GM12878 (cell line): ENCODE results near the gene EPHA10.

Experiments
- ATF2 ChIP-seq: IDR thresholded peaks from 2 replicates; pipeline ENCODE4 v1.6.1; 2012; ENCODE audit warnings: low read length, inconsistent platforms
- BHLHE40 ChIP-seq, 2 experiments: fragments of 450-650 bp in 1 of 2; IDR thresholded peaks; 2 replicates each; pipeline ENCODE4 v1.6.1; 2011 to 2017; ENCODE audit warnings: low read depth in 2 of 2, borderline replicate concordance in 1 of 2, improper control_type of control experiment in 1 of 2, low read length in 1 of 2, mild to moderate bottlenecking in 1 of 2
- CBFB ChIP-seq: IDR thresholded peaks from 2 replicates; pipeline ENCODE4 v1.6.1; 2016; ENCODE audit warnings: antibody characterized with exemption, low read depth
- CTCF ChIP-seq, 3 experiments: IDR thresholded peaks in 2 of 3; conservative IDR thresholded peaks in 1 of 3; 2 replicates each; pipeline ENCODE4 v1.5.1; 2011; ENCODE audit warnings: low read depth in 3 of 3, low read length in 3 of 3, mild to moderate bottlenecking in 3 of 3, control low read depth in 2 of 3, moderate library complexity in 2 of 3, inconsistent platforms in 1 of 3, mixed read lengths in 1 of 3; ENCODE audit not compliant: control insufficient read depth in 2 of 3, insufficient read depth in 1 of 3; ENCODE audit errors: extremely low read depth in 1 of 3
- EP300 ChIP-seq, 2 experiments: fragments of 150-350 bp in 1 of 2; IDR thresholded peaks; 2 replicates each; pipeline ENCODE4 v1.6.1; 2011 to 2012; ENCODE audit warnings: low read depth in 2 of 2, low read length in 2 of 2, borderline replicate concordance in 1 of 2, improper control_type of control experiment in 1 of 2, inconsistent platforms in 1 of 2; ENCODE audit not compliant: control insufficient read depth in 1 of 2
- HCFC1 ChIP-seq: fragments of 150-350 bp; IDR thresholded peaks from 2 replicates; pipeline ENCODE4 v1.6.1; 2014; ENCODE audit warnings: low read length
- KDM1A ChIP-seq: fragments of 200-600 bp; sonication (generic); IDR thresholded peaks from 2 replicates; pipeline ENCODE4 v1.6.1; 2016; ENCODE audit warnings: borderline replicate concordance
- POLR2A ChIP-seq: IDR thresholded peaks from 2 replicates; pipeline ENCODE4 v1.6.1; 2011; ENCODE audit warnings: low read depth, mild to moderate bottlenecking, low read length
- SP1 ChIP-seq: IDR thresholded peaks from one replicate; pipeline ENCODE4 v1.6.1; 2011; ENCODE audit warnings: low read depth, low read length
- TAF1 ChIP-seq: IDR thresholded peaks from 2 replicates; pipeline ENCODE4 v1.6.1; 2011; ENCODE audit warnings: mild to moderate bottlenecking, low read depth, low read length, borderline replicate concordance
- TCF7 ChIP-seq: IDR thresholded peaks from 2 replicates; pipeline ENCODE4 v1.6.1; 2014; ENCODE audit warnings: antibody characterized with exemption, borderline replicate concordance
- ZNF24 ChIP-seq: fragments of 450-650 bp; IDR thresholded peaks from 2 replicates; pipeline ENCODE4 v1.6.1; 2017; ENCODE audit warnings: antibody characterized with exemption, mild to moderate bottlenecking

GRCh38 chr1:37728416-37728815, 36.5 kb downstream of the EPHA10 start:
- TF ChIP-seq BHLHE40 (IDR thresholded peaks at IDR 0.05; ENCODE audit: borderline replicate concordance in 1 of 2, low read depth in 2 of 2, low read length in 1 of 2) (no peak), ATF2 (no peak), POLR2A (no peak), EP300 (IDR thresholded peaks at IDR 0.05; ENCODE audit: borderline replicate concordance in 1 of 2, control insufficient read depth in 1 of 2, low read depth in 2 of 2, low read length in 2 of 2) (no peak), CTCF (IDR thresholded peaks at IDR 0.05 in 2 of 3, conservative IDR thresholded peaks at IDR 0.05 in 1 of 3; ENCODE audit: control insufficient read depth in 2 of 3, extremely low read depth in 1 of 3, insufficient read depth in 1 of 3, low read depth in 3 of 3, low read length in 3 of 3) (no peak), TAF1 (no peak), SP1 (no peak), TCF7 (no peak), CBFB (no peak), ZNF24 (no peak), KDM1A (no peak), HCFC1 (no peak)
